WERI-Rb-1 (cell line): Measurements from ENCODE around the gene RBM34.

ENCODE experiments used
- DNase-seq: peaks from one replicate; pipeline ENCODE4 v3.0.0-alpha.2; 2020
- H3K27ac ChIP-seq: fragments of 250-450 bp; sonication (Bioruptor Pico); 2 replicates; pipeline ENCODE4 v1.5.1; 2020; ENCODE audit warnings: mild to moderate bottlenecking, moderate library complexity
- H3K27me3 ChIP-seq: fragments of 250-450 bp; sonication (Bioruptor Pico); 2 replicates; pipeline ENCODE4 v1.5.1; 2021; ENCODE audit warnings: mild to moderate bottlenecking, low read depth, moderate library complexity; ENCODE audit not compliant: insufficient read depth, severe bottlenecking
- H3K36me3 ChIP-seq: fragments of 250-450 bp; sonication (Bioruptor Pico); 2 replicates; pipeline ENCODE4 v1.5.1; 2020; ENCODE audit warnings: mild to moderate bottlenecking, moderate library complexity
- H3K4me3 ChIP-seq: 2 replicates; pipeline ENCODE4 v1.5.1; 2011; ENCODE audit warnings: low read depth, mild to moderate bottlenecking, control low read depth, low read length
- H3K9me3 ChIP-seq: fragments of 250-450 bp; sonication (Bioruptor Pico); 2 replicates; pipeline ENCODE4 v1.5.1; 2021; ENCODE audit warnings: mild to moderate bottlenecking, moderate library complexity; ENCODE audit not compliant: severe bottlenecking
- CTCF ChIP-seq: IDR thresholded peaks from 2 replicates; pipeline ENCODE4 v1.5.1; 2011; ENCODE audit warnings: low read depth, mild to moderate bottlenecking, control low read depth, inconsistent platforms, low read length

Gene RBM34

GRCh38 chr1:235108876-235109275 lies 52.2 kb downstream of the RBM34 start:
- no peak overlapping the region for H3K4me3 ChIP-seq
- no peaks in the 10 kb centered on the region for H3K9me3 ChIP-seq
- no peak for DNase-seq
- H3K27me3 ChIP-seq: no peaks in the 10 kb centered on the region
- no peak for TF ChIP-seq CTCF
- H3K27ac ChIP-seq: no peak overlapping the region
- H3K36me3 ChIP-seq: peaks cover 58% of the 10 kb centered on the region

DNA sequence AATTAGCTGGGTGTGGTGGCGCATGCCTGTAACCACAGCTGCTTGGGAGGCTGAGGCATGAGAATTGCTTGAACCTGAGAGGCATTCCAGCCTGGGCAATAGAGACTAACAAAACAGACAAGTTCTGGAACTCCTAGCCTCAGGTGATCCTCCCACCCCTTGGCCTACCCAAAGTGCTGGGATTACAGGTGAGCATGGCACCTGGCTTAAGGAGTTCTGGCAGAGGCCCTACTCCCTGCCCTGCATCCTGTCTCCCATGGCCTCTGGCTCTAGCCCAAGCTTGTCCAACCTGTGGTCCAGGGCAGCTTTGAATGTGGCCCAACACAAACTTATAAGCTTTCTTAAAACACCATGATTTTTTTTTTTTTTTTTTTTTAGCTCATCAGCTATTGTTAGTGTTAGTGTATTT lies 52.9 kb downstream of the RBM34 start:
- Histone ChIP-seq H3K27ac (no peak overlapping the region), H3K36me3 (peaks cover 51% of the 10 kb centered on the region), H3K27me3 (no peaks in the 10 kb centered on the region), H3K4me3 (no peak overlapping the region), H3K9me3 (no peaks in the 10 kb centered on the region)
- TF ChIP-seq CTCF: no peak
- no peak for DNase-seq

GRCh38 chr1:235107368-235108184 lies 53.5 kb downstream of the RBM34 start:
- no peaks in the 10 kb centered on the region for H3K27me3 ChIP-seq
- no peak for DNase-seq
- H3K9me3 ChIP-seq: no peaks in the 10 kb centered on the region
- peaks cover 45% of the 10 kb centered on the region for H3K36me3 ChIP-seq
- no peak overlapping the region for H3K4me3 ChIP-seq
- no peak overlapping the region for H3K27ac ChIP-seq
- no peak for TF ChIP-seq CTCF

DNA sequence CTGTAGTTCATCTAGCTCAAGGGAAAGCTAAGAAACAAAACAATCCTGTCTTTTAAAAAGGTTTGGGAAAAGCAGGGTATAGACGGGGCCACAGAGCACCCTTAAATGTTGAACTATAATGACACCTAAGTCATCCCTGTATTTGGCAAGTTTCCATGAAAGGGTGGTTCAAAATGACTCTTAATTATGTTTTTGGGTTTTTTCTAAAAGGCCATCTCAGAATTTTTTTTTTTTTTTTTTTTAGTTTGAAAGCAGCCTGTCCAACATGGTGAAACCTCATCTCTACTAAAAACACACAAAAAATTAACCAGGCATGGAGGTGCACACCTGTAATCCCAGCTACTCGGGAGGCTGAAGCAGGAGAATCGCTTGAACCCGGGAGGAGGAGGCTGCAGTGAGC lies 54.6 kb downstream of the RBM34 start:
- H3K27ac ChIP-seq: no peak overlapping the region
- H3K9me3 ChIP-seq: no peaks in the 10 kb centered on the region
- H3K4me3 ChIP-seq: no peak overlapping the region
- peaks cover 36% of the 10 kb centered on the region for H3K36me3 ChIP-seq
- no peak for DNase-seq
- TF ChIP-seq CTCF: no peak
- H3K27me3 ChIP-seq: no peaks in the 10 kb centered on the region

DNA sequence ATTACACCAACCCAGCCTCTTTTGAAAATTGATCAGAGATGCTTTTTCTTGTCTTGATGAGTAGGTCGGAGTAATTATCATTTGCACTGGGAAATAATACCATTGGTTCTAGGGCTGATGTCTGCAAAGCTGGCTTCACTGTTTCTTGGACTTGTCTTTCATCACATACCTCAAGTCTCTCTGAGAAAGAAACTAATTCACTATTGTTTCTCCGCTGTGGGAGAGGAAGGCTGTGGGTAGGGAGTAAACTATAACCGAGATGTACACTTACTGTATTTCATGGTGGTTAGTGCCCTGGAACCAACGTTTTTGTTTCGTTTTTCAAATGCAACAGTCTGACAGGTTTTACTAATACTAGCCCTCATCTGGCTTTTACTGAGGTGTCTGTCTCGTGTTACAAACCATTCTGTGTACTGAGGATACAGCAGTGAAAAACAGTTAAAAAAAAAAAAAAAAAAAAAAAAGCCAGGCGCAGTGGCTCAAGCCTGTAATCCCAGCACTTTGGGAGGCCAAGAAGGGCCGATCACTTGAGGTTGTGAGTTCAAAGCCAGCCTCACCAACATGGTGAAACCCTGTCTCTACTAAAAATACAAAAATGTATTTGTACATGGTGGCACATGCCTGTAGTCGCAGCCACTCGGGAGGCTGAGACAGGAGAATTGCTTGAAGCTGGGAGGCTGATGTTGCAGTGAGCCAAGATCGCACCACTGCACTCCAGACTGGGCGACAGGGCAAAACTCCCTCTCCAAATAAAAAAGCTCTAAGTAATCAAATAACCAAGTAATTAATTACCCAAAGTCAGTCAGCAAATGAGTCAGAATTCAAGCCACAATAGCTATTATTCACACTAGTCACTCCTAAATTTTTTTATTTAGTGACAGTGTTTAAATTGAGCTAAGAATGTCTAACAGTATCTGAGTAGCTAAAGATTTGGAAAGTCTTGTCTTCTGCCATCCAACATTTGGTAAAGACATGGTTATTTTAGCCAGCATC lies 55.7 kb downstream of the RBM34 start:
- peaks cover 25% of the 10 kb centered on the region for H3K36me3 ChIP-seq
- no peak overlapping the region; the same call in 1 of the 2 replicates for H3K27ac ChIP-seq
- H3K9me3 ChIP-seq: no peaks in the 10 kb centered on the region
- no peaks in the 10 kb centered on the region for H3K27me3 ChIP-seq
- TF ChIP-seq CTCF: no peak
- no peak for DNase-seq
- H3K4me3 ChIP-seq: no peak overlapping the region
